GM21786 (cell line): ENCODE results near the gene PPFIBP2.
A peak's percentile ranks its signal among the peaks of the same experiment; 100 is the strongest.

Source experiments
- ATAC-seq: cut with Tn5 transposase; IDR thresholded peaks from one replicate; pipeline ENCODE4 v1.9.1; 2021; ENCODE audit not compliant: unreplicated experiment

The PPFIBP2 gene

DNA sequence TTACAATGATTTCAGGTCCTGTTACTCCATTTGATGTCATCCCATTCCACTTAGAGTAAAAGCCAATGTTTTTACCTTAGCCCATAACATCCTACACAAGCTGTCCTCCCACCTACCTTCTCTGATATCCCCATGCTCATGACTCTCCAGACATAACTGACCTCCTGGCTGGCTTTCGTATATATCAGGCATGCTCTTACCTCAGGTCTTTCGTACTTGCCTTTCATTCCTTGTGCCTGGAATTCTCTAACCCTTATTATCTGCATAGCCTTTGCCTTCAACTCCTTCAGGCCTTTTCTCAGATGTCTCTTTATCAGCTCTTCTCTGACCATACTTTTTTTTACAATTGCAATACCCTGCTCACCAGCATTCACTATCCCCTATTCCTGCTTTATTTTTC lies 169.8 kb downstream of the PPFIBP2 start:
- no peak for ATAC-seq

DNA sequence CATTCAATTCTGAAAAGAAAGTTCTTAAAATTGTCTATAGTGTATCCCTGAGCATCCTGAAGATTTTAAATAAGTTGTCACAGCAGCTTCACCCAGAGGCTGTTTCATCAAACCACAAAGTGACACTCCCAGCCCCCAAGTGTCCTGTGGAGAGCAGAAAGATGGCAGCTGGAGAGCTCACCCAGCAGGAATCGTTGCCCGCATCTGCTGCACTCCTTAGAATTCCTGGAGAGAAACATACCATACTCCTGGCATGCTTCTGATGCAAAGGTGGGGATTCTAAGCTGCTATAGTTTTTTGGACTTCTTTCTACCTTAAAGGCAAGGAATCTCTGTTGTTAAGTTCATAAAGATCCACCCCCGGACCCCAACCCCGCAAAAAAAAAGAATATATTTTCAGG lies 173.0 kb downstream of the PPFIBP2 start:
- no peak for ATAC-seq

DNA sequence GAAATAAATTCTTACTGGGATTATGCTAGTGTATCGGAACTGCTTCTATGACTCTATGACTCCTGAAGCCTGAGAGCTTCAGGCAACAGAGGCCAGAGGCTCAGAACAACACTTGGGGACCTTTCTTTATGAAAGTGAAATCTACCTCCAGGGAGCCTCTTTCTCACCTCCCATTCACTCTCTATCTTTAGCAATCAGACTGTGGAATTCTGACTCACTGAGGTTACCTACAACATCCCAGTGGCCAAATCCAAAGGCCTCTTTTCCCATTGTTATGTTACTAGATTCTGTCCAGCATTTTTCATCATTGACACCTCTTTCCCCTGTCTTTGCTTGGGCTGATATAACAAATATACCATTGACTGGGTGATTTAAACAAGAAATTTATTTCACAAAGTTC lies 173.6 kb downstream of the PPFIBP2 start:
- ATAC-seq: no peak

DNA sequence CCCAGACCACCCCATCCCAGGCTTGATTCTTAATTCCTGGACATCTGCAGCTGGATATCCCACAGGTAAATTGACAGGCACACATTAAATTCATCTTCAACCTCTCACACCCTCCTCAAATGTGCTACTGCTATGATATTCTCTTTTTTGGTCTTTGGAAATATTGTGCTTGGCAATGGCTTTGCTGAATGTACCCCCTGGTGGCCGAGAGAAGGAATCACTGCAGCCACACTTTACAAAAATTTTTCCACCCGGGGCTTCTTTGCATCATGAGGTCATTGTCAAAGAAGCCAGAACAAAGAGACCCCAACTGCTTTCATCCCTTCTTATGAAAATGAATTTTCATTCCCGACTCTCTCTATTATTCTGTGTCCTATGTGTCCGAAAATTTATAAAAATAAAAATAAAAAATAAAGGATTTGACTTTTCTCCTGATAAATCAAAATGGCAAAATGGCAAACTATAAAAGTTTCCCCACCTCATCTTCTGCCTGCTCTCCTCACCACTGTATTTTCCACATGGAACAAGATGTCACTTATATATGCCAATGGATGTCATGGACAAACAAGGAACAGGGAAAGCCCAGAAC lies 174.5 kb downstream of the PPFIBP2 start:
- ATAC-seq: peak; percentile 56

DNA sequence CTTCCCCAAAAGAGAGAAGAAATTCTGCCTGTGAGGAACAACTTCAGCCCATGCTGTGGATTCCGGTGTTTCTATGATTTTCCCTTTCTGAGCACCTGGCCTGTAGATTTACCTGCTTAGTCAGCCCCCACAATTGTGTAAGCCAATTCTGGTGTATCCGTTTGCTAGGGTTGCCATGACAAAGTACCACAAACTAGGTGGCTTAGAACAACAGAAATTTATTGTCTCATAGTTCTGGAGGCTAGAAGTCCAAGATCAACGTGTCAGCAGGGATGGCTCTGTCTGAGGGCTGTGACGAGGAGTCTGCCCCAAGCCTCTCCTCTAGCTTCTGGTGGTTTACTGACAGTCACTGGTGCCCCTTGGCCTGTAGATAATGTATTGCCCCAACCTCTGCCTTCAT lies 175.4 kb downstream of the PPFIBP2 start:
- no peak for ATAC-seq

DNA sequence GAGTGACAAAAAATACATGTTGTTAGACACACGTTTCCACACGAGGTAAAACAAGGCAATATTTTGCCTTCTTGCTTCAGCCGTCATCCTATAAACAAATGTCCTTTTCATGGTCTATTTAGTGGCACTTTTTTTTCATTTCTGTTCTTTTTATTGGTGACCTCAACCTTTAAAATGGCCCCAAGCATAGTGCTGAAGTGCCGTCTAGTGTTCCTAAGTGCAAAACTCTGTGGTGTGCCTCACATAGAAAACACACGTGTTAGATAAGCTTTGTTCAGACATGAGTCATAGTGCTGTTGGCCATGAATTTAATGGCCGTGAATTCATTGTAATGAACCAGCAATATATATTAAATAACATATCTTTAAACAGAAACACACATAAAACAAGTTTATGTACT lies 176.8 kb downstream of the PPFIBP2 start:
- no peak for ATAC-seq

DNA sequence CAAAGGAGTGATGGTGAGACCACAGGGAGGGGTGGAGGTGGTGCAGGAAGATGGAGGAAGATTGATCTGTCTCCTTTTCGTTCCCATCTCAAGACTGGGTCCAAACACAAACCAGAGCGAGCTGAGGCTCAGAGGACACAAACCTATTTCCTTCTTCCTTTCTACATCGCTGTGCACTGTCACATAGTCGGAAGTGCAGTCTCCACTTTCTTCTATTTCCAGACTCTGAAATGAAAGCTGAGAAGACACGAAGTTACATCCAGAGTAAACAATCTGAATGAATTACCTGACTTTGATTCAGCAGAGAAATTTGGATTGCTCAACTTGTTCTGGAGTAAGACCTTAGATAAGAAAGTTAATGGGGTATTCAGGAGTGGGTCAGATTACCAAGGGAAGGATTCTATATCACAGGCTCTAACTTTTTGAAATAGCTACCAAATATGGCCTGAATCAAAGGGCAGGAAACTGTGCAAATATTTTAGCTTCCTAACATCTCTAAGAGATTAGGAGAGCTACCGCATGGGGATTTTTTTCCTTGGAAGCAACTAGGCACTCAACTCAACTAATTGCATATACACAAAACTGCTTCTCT lies 178.1 kb downstream of the PPFIBP2 start:
- ATAC-seq: no peak

DNA sequence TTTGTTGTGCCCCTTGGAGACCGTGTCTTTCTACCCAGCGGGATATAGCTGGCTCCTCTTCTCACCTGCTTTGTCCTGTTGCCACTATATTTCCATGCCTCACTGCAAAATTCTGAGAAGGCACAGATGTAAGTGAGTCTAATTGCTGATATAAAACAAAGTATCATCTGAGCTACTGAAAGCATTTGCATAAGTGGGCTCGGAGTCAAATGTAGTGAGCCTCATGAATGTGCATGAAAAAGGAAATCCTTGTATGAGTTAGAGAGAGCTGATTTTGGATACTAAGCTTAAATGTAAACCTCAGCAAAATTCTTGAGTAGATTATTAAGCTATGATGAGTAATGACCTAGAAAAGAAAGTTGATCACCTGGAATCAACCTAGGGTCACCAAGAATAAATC lies 178.6 kb downstream of the PPFIBP2 start:
- no peak for ATAC-seq

DNA sequence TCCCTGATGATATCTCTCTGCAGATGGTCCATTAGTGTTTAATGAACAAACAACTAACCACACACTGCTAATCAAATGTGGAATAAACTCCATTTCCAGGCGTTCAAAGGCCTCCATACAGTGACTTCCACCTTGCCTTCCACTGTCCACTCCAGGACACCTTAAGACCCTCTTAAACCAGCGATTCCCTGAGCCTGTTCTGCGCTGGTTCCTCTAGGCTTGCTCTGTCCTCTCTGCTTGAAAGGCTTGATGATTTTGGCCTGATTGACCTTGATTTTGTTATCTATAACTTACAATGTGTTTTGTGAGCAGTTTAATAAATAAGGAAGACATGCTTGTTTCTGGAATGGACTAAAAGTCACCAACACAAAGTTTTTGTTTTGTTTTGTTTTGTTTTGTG lies 180.4 kb downstream of the PPFIBP2 start:
- no peak for ATAC-seq

DNA sequence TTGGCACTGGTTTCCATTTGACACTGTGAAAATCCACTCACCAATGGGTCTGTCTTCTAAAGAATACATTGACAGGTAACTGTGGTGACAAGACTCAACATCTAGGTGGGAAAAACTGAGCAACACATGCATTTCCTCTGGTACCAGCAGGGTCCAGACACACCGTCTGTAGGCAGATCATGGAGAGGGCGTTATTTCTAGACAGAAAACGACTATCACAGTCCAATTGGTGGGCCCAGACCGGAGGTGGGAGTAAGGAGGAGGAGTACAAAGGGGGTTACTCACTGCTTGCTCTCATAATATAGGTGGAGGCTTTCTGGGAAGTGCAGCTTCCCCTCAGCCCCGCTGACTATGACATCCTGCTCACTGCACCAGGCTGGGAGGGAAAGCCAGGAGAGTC lies 182.6 kb downstream of the PPFIBP2 start:
- no peak for ATAC-seq
